Neural cell (in vitro differentiated cells): ENCODE data around the gene LGALS9B.
"Not testable (repeated sequence)": the region's sequence is repeated elsewhere in the genome, so short reads cannot be mapped to it uniquely, and the experiment has no call there.

Experiments used
- CTCF ChIP-seq: fragments of 450-650 bp; IDR thresholded peaks from 2 replicates; pipeline ENCODE4 v1.5.1; 2014; ENCODE audit warnings: antibody characterized with exemption, mild to moderate bottlenecking, moderate library complexity; ENCODE audit not compliant: poor library complexity, severe bottlenecking
- EP300 ChIP-seq: fragments of 450-650 bp; conservative IDR thresholded peaks from 2 replicates; pipeline ENCODE4 v1.6.1; 2014; ENCODE audit warnings: antibody characterized with exemption, mild to moderate bottlenecking, moderate library complexity; ENCODE audit not compliant: poor library complexity, severe bottlenecking
- EZH2 ChIP-seq: fragments of 200-600, 300-800 bp; shearing (Covaris generic), sonication (generic); IDR thresholded peaks from 2 replicates; pipeline ENCODE4 v1.6.1; 2014; ENCODE audit warnings: antibody characterized with exemption, low read length, borderline replicate concordance, mild to moderate bottlenecking; ENCODE audit not compliant: insufficient read depth, poor library complexity, severe bottlenecking
- MXI1 ChIP-seq: fragments of 450-650 bp; conservative IDR thresholded peaks from 2 replicates; pipeline ENCODE4 v1.6.1; 2014; ENCODE audit warnings: antibody characterized with exemption, mild to moderate bottlenecking; ENCODE audit not compliant: poor library complexity, severe bottlenecking
- POLR2AphosphoS5 ChIP-seq: IDR thresholded peaks from 2 replicates; pipeline ENCODE4 v1.6.1; 2012

- not testable (repeated sequence) for TF ChIP-seq CTCF, MXI1, EZH2, POLR2AphosphoS5, EP300
Observed at GRCh38 chr17:20400559-20401305, 66.6 kb downstream of the LGALS9B start.
